Esophagus muscularis mucosa (tissue), 4 donors: Measurements from ENCODE around the gene LAT.

ENCODE experiments used
- EP300 ChIP-seq: sonication (generic); formaldehyde crosslinking; IDR thresholded peaks from one replicate; pipeline ENCODE4 v1.6.1; 2017; ENCODE audit warnings: antibody characterized with exemption
- POLR2A ChIP-seq: fragments of 450-650 bp; IDR thresholded peaks from one replicate; pipeline ENCODE4 v1.6.1; 2017; ENCODE audit warnings: antibody characterized with exemption, moderate library complexity, mild to moderate bottlenecking, low read depth
- TF ChIP-seq, protein P1 (sequence below), 3 experiments: fragments of 200-600 bp in 2 of 3; fragments of 450-650 bp in 1 of 3; sonication (generic) in 2 of 3; IDR thresholded peaks; one replicate each; pipeline ENCODE4 v1.5.1; 2017 to 2019; ENCODE audit warnings: antibody characterized with exemption in 3 of 3, mild to moderate bottlenecking in 2 of 3, moderate library complexity in 1 of 3

DNA sequence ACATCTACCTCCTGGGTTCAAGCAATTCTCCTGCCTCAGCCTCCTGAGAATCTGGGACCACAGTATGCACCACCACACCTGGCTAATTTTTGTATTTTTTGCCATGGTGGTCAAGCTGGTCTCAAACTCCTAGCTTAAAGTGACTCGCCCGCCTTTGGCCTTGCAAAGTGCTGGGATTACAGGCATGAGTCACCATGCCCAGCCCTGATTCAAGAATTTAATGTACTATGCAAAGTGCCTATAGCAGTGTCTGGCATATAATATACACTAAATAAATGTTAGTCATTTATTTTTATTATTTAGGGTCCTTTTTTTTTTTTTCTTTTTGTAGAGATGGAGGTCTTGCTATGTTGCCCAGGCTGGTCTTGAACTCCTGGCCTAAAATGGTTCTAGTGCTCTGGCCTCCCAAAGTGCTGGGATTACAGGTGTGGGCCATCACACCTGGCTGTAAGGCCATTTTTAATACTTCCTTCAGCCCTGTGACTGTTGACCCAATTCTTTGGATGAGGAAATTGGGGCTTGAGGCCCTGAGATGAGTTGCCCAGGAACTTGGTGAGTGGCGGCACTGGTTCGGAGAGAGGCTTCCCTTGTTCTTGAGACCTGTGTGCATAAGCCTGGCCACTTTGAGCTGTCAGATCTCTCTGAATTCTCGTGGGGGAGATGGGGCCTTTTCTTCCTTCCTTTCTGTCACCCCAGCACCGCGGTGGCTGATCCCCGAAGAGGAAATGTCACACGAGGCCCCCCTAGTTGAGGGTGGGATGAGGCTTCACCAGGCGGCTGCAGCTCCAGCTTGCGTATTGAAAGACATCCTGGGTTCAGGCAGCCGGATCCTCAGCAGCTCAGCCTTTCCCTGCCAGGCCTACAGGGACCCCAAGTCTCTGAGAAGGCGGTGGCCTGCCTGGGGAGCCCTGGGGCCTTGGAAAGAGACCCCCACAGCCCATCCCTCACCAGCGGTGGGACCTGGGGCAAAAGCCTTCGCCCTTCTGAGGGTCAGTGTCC is 38.7 kb downstream of the LAT start:
- TF ChIP-seq POLR2A (no peak), EP300 (no peak)
- TF ChIP-seq, protein P1, sequence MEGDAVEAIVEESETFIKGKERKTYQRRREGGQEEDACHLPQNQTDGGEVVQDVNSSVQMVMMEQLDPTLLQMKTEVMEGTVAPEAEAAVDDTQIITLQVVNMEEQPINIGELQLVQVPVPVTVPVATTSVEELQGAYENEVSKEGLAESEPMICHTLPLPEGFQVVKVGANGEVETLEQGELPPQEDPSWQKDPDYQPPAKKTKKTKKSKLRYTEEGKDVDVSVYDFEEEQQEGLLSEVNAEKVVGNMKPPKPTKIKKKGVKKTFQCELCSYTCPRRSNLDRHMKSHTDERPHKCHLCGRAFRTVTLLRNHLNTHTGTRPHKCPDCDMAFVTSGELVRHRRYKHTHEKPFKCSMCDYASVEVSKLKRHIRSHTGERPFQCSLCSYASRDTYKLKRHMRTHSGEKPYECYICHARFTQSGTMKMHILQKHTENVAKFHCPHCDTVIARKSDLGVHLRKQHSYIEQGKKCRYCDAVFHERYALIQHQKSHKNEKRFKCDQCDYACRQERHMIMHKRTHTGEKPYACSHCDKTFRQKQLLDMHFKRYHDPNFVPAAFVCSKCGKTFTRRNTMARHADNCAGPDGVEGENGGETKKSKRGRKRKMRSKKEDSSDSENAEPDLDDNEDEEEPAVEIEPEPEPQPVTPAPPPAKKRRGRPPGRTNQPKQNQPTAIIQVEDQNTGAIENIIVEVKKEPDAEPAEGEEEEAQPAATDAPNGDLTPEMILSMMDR (IDR thresholded peaks at IDR 0.05), result no peak
